HG03575 (cell line): ENCODE measurements around the gene UMODL1.
A peak's percentile ranks its signal among the peaks of the same experiment; 100 is the strongest.
"Not testable (repeated sequence)": the region's sequence is repeated elsewhere in the genome, so short reads cannot be mapped to it uniquely, and the experiment has no call there.

Source experiments
- ATAC-seq: cut with Tn5 transposase; IDR thresholded peaks from one replicate; pipeline ENCODE4 v1.9.1; 2021; ENCODE audit not compliant: unreplicated experiment, insufficient number of reproducible peaks, low FRiP score; ENCODE audit errors: extremely low read depth

Gene UMODL1

DNA sequence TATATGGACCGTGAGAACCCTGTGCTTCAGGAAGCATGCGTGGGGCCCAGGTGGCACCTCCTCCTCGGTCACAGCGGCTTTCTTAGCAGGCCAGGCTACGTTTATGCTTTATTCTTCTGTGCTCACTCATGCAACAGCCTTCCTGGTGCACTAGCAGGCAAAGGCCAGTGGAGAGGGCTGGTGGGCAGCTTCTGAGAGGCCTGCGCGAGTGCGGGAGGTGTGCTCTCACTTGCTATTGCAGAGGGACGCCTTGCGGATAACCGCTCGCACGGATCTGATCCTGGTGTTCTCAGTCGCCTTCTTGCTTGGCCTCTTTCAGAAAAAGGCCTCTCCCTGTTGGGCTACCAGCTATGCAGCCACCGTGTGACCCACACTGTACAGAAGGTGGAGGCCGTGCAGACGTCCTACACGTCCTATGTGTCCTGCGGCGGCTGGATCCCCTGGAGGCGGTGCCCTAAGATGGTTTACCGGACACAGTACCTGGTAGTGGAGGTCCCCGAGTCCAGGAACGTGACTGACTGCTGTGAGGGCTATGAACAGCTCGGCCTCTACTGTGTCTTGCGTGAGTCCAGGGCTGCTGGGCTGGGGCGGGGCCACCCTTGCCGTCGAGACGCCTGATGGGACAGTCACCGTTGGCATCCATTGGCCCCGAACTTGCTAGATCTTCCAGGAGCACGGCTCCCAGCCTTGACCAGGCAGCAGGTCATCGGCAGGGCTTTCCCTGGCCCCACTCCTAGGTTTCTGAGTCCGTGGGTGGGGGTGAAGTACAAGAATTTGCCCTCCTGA lies 4.8 kb downstream of the UMODL1 start:
- ATAC-seq = no peak

DNA sequence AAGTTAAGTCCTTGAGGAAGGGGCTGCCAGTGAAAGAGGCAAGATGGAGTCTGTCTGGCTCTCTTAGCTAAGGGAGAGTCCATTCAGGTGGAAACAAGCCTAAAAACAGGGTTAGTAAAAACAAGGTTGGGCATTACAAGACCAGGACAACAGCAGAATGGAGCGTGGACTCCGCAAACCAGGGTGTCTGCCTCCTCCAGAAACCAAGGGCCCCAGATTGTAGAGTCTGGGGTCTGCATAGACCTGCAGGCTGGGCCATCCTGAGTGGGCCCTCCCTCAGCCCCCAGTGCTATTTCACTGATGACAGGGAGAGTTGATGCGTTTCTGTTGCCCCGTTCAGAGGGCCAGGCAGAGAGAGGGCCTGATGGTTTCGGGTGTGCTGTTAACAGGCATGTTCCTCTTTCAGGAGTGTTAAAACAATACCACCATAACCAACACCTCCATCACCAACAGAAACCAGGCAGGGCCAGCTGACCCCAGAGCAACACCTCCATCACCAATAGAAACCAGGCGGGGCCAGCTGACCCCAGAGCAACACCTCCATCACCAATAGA lies 6.6 kb downstream of the UMODL1 start:
- peak; percentile 72 for ATAC-seq

GRCh38 chr21:42078247-42079007 lies 7.3 kb downstream of the UMODL1 start:
- not testable (repeated sequence) for ATAC-seq

DNA sequence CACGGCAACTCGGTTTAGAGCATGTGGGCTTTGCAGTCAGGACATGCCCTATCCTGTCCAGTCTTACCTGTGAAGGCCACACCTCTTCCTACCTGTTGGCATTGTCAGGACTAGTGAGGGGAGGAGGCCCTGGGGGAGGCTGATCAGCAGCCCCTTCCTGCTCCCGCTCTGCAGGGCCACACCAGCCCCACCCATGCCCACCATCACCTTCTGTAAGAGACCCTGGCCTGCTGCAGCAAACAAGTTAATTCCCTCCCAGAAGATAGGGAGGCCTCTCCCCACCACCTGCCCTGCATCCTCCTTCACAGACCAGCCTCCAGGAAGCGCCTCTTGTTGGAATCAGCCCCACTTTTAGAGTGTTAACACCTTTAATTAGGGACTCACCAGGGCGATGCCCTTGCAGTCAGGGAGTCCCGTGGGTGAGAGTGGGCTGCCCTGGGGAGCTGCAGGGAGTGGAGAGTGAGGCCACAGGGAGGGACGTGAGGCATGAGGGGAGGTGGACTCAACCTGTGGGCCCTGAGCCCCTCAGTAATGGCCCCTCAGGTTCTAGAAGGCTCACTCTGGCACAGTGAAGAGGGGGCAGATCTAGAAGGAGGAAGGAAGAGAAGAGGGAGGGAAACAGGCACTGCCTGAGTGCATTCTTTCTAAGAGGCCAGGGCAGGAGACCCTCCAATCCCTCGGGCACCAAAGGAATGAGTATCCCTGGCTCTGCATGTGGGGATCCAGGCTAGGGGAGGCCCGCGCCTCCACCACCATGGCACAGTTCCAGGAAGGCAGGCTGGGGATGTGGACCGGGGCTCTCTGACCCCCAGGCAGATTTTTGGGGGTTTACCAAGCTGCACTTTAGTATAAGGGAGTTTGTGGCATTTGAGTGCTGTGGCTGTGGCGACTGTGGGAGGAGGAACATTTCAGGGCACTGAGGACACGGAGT lies 8.2 kb downstream of the UMODL1 start:
- no peak for ATAC-seq

DNA sequence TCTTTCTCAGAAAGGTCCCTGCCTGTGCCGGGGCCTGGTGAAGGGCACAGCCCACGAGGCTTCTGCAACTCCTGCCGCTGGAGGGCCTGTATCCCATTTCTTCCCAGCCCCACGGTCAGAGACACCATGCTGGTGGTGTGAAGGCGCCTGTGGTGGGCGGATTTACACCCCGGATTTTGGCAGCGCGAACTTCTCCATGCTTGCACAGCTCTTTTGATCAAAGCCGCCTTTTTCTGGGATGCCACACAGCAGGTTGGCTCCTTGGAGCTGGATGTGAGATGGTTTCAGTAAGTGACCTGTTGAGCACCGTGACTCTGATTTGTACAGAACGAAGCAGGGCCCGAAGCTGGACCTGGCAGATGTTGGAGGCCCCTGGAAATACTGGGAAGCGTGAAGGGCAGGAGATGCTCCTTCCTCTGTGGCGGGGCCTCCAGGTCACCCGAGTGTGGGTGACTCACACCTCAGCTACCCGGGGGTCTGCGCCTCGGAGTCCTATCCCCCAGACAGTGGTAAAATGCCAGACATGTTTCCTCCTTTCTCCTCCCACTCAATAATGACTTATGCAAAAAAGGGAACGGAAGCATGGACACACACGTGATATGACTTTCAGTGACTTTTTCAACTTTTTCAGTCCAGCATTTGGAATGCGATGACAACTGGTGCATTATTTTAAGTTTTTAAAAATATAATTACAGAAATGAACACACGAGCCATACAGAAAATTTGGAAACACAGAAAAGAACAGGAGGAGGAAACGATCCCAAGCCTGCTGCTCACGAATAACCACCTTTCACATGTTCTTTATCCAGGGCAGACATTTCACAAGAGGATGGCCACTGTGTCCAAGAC lies 9.0 kb downstream of the UMODL1 start:
- no peak for ATAC-seq

DNA sequence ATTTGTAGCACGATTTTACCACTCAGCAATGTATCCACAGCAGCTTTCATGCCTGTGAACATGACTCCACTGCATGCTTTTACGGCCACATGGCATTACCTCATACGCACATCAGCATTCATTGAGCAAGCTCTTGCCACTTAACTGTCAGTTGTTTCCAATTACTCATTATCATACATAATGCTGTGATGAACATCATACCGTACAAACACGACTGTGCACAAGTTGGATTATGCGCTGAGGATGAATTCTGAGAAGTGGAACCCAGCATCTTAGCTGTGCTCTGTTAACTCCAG lies 9.6 kb downstream of the UMODL1 start:
- ATAC-seq = no peak

DNA sequence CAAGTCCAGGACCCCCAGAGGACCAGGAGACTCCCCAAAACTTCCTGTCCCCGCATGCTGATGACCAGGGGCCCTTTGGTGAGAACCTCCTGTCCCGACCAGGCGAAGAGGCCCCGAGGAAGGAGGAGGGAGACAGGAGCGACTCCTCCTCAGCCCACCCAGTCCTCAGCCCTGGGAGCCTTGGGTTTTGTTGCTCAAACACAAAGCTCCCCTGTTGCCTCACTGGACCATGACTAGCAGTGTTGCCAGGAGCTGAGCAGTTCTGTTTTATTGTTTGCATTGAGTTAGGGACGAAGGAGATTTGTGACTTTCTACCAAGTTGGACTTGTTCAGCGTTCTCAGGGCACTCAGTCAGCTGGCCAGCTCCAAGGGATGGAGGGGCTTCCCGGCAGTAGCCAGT lies 10.0 kb downstream of the UMODL1 start:
- no peak for ATAC-seq

DNA sequence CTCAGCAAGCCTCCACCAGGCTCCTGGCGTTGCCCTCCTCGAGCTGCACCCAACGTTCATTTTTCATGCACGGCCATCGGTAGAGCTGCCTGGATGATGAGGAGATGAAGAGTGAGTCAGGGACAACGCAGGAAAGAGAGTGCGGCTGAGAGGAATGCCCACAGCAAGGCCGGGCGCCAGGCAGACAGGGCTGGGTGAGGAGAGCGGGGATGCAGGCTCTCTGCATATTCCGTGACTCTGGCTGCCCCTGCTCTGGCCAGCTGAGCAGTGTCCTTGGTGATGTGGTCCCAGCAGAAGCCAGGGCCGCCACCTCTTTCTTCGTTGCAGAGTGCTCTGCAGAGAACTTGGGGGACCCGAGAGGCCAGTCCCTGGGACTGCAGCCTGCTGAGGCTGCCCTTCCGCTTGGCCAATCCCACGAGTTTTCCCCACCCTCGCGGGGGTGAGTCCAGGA lies 10.8 kb downstream of the UMODL1 start:
- ATAC-seq = no peak

- ATAC-seq = no peak
Measured at GRCh38 chr21:42082501-42083360, 11.6 kb downstream of the UMODL1 start.

GRCh38 chr21:42083361-42083690 lies 12.2 kb downstream of the UMODL1 start:
- no peak for ATAC-seq

DNA sequence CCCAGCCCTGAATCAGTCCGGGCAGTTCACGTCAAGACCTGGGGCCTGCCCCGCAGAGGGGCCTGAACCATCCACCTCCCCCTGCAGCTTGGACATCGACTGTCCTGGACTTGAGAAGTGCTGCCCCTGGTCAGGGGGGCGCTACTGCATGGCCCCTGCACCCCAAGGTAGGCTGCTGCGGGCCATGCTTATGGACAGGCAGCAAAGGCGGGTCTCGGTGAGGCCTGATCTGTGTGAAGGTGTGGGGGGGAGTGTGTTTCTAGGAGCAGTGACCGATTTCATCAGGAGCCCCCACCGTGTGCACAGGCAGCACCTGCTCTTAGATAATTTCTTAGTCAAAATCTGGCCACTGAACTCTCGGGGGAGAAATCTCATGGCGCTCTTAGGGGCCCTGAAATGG lies 13.0 kb downstream of the UMODL1 start:
- ATAC-seq = no peak

DNA sequence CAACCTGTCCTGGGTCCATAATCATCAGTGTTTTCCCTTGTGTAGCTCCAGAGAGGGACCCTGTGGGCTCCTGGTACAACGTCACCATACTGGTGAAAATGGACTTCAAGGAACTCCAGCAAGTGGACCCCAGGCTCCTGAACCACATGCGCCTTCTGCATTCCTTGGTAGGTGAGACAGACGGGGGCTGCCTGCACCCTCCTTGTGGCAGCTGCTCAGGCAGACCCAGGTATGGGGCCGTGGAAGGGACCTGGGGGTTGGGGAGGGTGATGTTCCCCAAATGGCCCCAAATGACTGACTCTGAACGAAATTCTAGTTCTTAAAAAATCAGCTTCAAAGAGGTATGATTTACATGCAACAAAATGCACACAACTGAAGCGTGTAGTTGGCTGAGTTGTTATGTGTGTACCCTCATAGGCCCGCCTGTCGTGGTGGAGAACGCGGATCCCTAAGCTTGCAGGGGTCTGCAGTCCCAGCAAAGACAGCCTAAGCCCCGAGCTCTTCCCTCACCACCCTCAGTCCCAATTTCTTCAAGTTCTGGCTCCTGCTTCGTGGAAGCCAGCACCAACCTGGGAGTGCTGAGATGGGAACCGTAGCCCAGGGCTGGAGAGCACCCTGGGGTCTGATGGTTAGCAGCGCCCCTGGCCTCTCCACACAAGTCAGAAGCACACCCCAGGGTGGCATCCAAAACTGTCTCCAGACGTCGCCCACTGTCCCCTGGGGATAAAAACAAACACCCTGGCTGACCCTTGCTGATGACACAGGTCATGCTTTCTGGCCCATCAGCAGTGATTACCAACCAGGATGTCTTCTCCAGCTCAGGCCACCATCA lies 14.3 kb downstream of the UMODL1 start:
- no peak for ATAC-seq

DNA sequence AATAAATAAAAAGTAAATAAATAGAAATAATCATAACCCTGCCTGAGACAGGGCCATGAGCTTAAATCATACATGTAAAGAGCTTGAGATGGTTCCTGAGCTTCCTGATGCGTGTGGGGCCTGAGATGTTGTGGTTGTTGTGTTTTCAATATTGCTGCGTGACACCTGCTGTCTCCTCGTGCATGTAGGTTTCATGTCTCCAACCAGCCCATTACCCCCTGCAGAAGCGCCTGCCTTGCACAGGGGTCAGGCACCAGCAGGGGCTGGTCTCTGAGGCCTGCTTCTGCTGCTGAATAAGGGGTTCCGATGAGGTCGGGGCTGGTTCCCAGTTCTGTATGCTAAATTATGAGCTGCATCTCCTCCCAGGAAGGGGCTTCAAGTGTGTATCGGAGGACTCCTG lies 15.9 kb downstream of the UMODL1 start:
- no peak for ATAC-seq

DNA sequence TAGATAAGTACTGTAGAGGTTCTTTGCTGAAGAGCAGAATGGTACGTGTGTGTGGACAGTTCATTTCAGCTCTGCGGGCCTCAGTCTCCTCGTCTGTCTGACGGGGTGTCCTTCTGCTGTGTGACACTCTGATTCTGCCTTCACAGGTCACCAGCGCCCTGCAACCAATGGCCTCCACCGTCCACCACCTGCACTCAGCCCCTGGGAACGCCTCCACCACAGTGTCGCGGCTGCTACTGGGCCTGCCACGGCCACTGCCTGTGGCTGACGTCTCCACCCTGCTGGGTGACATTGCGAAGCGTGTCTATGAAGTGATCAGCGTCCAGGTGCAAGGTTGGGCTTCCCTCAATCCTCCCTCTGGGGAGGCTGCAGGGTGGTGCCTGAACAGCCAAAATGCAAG lies 17.0 kb downstream of the UMODL1 start:
- no peak for ATAC-seq

DNA sequence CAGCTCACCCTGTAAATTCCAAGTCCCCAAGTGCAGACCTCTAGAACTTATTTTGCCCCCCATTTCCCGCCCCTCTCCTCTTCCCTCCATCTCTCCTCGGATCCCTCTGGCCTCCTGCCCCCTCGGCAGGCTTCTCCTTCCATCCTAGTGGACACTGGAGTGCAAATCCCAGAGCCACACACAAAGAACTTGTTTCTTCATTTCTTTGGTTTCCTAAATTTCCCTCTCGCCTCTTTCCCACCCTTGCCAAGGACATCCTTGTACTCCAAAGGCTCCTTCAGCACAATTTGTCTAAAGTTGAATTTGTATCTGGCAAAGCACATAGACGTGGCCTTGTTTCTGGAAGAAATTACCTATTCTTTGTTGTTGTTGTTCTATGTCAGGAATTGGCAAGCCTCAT lies 17.5 kb downstream of the UMODL1 start:
- no peak for ATAC-seq

GRCh38 chr21:42089093-42089631 lies 18.0 kb downstream of the UMODL1 start:
- ATAC-seq = no peak
